ENCODE results near the gene TWIST2.

GRCh38 chr2:238921681-238922319 is 73.9 kb downstream of the TWIST2 start:
- no peak for TF ChIP-seq POLR2A (IDR thresholded peaks at IDR 0.05; ENCODE audit: low read depth, low read length)
- TF ChIP-seq POLR2AphosphoS5 (IDR thresholded peaks at IDR 0.05; ENCODE audit: low read depth, low read length) = no peak
- TF ChIP-seq TAF1 (IDR thresholded peaks at IDR 0.05; ENCODE audit: low read depth, low read length) = no peak
- TF ChIP-seq SPI1 (IDR thresholded peaks at IDR 0.05; ENCODE audit: low read depth, low read length) = no peak

Measured in GM12891 (cell line).